Rectal smooth muscle tissue (tissue), 1 donor: ENCODE data around the gene PPP6R2.
"Not testable (repeated sequence)": the region's sequence is repeated elsewhere in the genome, so short reads cannot be mapped to it uniquely, and the experiment has no call there.

Source experiments
- H3K27ac ChIP-seq: one replicate; pipeline ENCODE4 v1.7.0; 2013; ENCODE audit warnings: low read depth, low read length, inconsistent platforms
- H3K27me3 ChIP-seq: one replicate; pipeline ENCODE4 v1.7.0; 2013; ENCODE audit warnings: low read length; ENCODE audit not compliant: control insufficient read depth, insufficient read depth
- H3K36me3 ChIP-seq: one replicate; pipeline ENCODE4 v1.7.0; 2013; ENCODE audit warnings: low read length; ENCODE audit not compliant: control insufficient read depth, insufficient read depth
- H3K4me1 ChIP-seq: one replicate; pipeline ENCODE4 v1.7.0; 2013; ENCODE audit warnings: low read length; ENCODE audit not compliant: control insufficient read depth, insufficient read depth
- H3K4me3 ChIP-seq: one replicate; pipeline ENCODE4 v1.7.0; 2013; ENCODE audit warnings: low read length
- H3K9ac ChIP-seq: one replicate; pipeline ENCODE4 v1.7.0; 2013; ENCODE audit warnings: low read length

Gene PPP6R2

GRCh38 chr22:50346470-50346869 lies 3.3 kb downstream of the PPP6R2 start:
- no peak overlapping the region for H3K9ac ChIP-seq
- no peaks in the 10 kb centered on the region for H3K36me3 ChIP-seq
- H3K4me1 ChIP-seq, result peaks cover 6% of the 10 kb centered on the region
- no peaks in the 10 kb centered on the region for H3K27me3 ChIP-seq
- H3K4me3 ChIP-seq, result no peak overlapping the region
- no peak overlapping the region for H3K27ac ChIP-seq

DNA sequence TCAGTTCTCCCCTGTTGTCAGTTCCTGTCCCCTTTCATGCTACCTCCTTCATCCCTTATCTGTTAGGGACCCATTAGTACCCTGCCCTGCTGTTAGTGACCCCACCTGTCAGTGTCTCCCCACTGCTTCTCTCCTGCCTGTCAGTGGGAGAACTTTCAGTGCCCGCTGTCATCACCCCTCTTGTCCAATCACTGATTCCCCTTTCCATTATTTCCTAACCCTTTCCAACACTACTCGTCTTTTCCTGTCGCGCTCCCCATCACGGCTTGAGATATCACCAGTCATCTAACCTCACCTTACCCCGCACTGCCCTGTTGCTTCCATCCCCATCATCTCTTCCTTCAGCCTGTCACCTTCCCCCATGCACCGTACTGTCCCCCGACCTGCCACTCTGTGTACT lies 4.0 kb downstream of the PPP6R2 start:
- Histone ChIP-seq H3K4me3 (no peak overlapping the region), H3K9ac (no peak overlapping the region)

GRCh38 chr22:50348058-50348457 lies 4.9 kb downstream of the PPP6R2 start:
- Histone ChIP-seq H3K4me1 (no peaks in the 10 kb centered on the region), H3K27ac (no peak overlapping the region), H3K27me3 (no peaks in the 10 kb centered on the region), H3K36me3 (no peaks in the 10 kb centered on the region), H3K4me3 (no peak overlapping the region), H3K9ac (no peak overlapping the region)

More for the DNA sequence above, 4.0 kb downstream of the PPP6R2 start:
- Histone ChIP-seq H3K27me3 (no peaks in the 10 kb centered on the region), H3K4me1 (peaks cover 4% of the 10 kb centered on the region), H3K27ac (no peak overlapping the region), H3K36me3 (no peaks in the 10 kb centered on the region)

DNA sequence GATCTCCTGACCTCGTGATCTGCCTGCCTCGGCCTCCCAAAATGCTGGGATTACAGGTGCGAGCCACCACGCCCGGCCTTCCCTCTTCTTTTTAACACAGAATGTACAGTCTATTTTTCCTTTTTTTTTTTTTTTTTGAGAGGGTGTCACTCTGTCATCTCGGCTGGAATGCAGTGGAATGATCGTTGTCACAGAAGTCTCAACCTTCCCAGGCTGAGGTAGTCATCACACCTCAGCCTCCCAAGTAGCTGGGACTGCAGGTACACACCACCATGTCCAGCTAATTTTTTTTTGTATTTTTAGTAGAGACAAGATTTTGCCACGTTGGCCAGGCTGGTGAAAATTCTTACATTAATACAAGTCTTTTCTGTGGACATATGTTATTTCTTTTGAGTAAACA lies 13.1 kb downstream of the PPP6R2 start:
- Histone ChIP-seq H3K4me3 (no peak overlapping the region), H3K36me3 (no peaks in the 10 kb centered on the region), H3K27me3 (no peaks in the 10 kb centered on the region), H3K27ac (no peak overlapping the region), H3K4me1 (no peaks in the 10 kb centered on the region), H3K9ac (no peak overlapping the region)

DNA sequence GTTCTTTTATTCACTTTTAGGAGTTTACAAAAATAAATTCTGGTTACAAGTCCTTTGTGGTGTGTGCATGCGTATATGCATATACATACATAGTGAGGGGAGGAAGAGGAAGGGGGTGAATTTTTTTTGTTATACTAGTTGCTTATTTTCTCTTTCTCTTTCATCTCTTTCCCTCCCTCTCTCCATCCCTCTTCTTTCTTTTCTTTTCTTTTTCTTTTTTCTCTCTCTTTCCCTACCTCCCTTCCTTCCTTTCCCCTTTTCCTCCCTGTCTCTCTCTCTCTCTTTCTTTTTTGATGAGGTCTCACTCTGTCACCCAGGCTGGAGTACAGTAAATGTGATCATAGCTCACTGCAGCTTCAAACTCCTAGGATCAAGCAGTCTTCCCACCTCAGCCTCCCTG lies 14.1 kb downstream of the PPP6R2 start:
- H3K4me1 ChIP-seq, result no peaks in the 10 kb centered on the region
- no peaks in the 10 kb centered on the region for H3K27me3 ChIP-seq
- H3K36me3 ChIP-seq, result no peaks in the 10 kb centered on the region
- no peak overlapping the region for H3K4me3 ChIP-seq
- H3K9ac ChIP-seq, result no peak overlapping the region
- no peak overlapping the region for H3K27ac ChIP-seq

DNA sequence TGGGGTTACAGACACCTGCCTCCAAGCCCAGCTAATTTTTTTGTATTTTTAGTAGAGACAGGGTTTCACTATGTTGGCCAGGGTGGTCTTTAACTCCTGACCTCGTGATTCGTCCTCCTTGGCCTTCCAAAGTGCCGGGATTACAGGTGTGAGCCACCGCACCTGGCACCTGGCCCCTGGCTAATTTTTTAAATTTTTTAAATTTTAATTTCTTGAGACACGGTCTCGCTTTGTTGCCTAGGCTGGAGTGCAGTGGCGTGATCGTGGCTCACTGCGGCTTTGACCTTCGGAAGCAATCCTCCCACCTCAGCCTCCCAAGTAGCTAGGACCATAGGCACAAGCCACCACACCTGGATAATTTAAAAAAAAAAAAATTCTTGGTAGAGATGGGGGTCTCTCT lies 14.6 kb downstream of the PPP6R2 start:
- no peak overlapping the region for H3K4me3 ChIP-seq
- H3K4me1 ChIP-seq, result no peaks in the 10 kb centered on the region
- no peaks in the 10 kb centered on the region for H3K36me3 ChIP-seq
- H3K27me3 ChIP-seq, result no peaks in the 10 kb centered on the region
- no peak overlapping the region for H3K9ac ChIP-seq
- no peak overlapping the region for H3K27ac ChIP-seq

- Histone ChIP-seq H3K4me3 (no peak overlapping the region), H3K27me3 (no peaks in the 10 kb centered on the region), H3K4me1 (no peaks in the 10 kb centered on the region), H3K9ac (no peak overlapping the region), H3K27ac (no peak overlapping the region), H3K36me3 (no peaks in the 10 kb centered on the region)
These were observed 17.5 kb downstream of the PPP6R2 start for GRCh38 chr22:50360578-50360977.

DNA sequence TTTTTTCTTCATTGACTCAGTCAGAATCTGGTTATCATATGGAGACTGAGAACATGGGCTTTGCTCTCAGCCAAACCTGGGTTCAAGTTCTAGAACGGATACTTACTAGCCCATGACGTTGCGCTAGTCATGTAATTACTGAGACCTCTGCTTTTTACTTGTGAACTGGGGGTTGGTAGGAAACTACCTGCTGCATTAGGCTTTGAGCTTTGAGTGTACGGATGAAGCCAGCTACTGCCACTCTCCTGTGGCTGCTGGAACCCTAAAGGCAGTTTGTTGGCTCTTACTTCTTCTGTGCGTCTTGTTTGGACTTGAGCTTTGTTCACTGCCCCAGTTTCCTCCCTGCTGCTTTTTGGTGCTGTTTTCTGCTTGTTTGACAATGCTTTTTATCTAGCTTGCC lies 18.1 kb downstream of the PPP6R2 start:
- H3K27me3 ChIP-seq, result no peaks in the 10 kb centered on the region
- no peaks in the 10 kb centered on the region for H3K36me3 ChIP-seq
- no peak overlapping the region for H3K4me3 ChIP-seq
- H3K4me1 ChIP-seq, result no peaks in the 10 kb centered on the region
- no peak overlapping the region for H3K27ac ChIP-seq
- H3K9ac ChIP-seq, result no peak overlapping the region

DNA sequence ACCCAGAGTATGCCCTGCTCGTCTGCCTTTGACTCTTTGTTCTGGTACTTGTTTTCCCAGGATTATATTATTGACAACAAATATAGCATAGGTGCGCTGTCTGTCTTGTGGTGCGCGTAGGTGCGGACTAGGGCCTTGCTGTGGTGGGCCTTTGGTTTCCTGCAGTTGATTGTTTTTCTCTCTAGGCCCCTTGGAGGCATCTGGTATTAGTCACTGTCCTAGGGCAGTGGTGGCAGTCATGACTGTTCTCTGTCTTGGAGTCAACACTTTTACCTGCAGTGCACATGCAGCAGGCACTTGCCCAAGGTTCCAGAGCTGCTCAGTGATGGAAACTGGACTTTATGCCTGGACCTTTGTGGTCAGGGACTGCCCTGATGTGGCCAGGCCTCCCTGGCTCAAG lies 18.6 kb downstream of the PPP6R2 start:
- Histone ChIP-seq H3K4me1 (no peaks in the 10 kb centered on the region), H3K27ac (no peak overlapping the region), H3K36me3 (no peaks in the 10 kb centered on the region), H3K27me3 (no peaks in the 10 kb centered on the region), H3K9ac (no peak overlapping the region), H3K4me3 (no peak overlapping the region)

DNA sequence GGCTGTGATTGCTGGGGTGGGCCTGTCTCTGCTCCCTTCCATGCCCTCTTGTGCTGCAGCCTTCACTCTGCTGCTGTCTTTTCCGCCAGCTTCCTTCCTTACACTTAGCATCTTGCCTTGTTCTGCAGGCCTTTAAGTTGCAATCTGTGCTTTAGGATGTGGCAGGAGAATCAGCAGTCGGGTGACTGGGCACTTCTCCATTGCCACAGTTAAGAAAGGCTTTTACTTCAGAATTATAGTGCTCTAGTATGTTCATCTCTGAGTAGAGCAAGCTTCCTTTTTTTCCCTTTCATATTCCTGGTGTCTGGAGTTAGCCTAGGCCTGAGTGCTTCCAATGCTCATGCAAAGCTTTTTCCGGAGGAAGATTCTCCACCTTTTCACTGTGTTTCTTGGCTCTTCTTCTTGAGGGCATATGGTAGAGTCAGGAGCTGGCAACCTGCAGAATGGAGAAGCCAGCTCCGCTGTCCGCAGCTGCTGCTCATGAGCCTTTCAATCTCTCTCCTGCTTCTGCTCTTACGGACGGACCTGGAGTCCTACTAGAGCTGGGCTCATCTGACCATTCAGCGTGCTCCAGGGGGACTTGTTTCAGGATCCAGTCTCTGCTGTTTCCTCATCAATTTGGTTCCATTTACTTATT lies 20.2 kb downstream of the PPP6R2 start:
- Histone ChIP-seq H3K4me1 (no peaks in the 10 kb centered on the region), H3K4me3 (no peak overlapping the region), H3K9ac (no peak overlapping the region), H3K36me3 (no peaks in the 10 kb centered on the region), H3K27me3 (no peaks in the 10 kb centered on the region), H3K27ac (no peak overlapping the region)

- not testable (repeated sequence) for H3K27me3 ChIP-seq, H3K4me3 ChIP-seq, H3K4me1 ChIP-seq, H3K36me3 ChIP-seq, H3K9ac ChIP-seq, H3K27ac ChIP-seq
These were observed 20.7 kb downstream of the PPP6R2 start for GRCh38 chr22:50363803-50364194.

DNA sequence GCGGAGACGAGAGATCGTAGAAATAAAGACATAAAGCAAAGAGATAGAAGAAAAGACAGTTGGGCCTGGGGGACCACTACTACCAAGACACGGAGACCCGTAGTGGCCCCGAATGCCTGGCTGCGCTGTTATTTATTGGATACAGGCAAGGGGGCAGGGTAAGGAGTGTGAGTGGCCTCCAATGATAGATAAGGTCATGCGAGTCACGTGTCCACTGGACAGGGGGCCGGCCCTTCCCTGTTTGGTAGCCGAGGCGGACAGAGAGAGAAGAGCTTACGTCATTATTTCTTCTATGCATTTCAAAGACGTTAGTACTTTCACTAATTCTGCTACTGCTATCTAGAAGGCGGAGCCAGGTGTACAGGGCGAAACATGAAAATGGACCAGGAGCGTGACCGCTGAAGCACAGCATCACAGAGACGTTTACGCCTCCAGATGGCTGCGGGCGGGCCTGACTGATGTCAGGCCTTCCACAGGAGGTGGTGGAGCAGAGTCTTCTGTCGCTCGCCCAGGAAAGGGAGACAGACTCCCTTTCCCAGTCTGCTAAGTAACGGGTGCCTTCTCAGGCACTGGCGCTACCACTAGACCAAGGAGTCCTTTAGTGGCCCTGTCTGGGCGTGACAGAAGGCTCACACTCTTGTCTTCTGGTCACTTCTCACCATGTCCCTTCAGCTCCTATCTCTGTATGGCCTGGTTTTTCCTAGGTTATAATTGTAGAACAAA lies 24.8 kb downstream of the PPP6R2 start:
- Histone ChIP-seq H3K27ac (no peak overlapping the region), H3K27me3 (no peaks in the 10 kb centered on the region)

GRCh38 chr22:50371101-50371648 lies 28.0 kb downstream of the PPP6R2 start:
- H3K4me3 ChIP-seq, result no peak overlapping the region
- peaks cover 3% of the 10 kb centered on the region for H3K36me3 ChIP-seq
- H3K9ac ChIP-seq, result no peak overlapping the region
- H3K27me3 ChIP-seq, result no peaks in the 10 kb centered on the region
- H3K27ac ChIP-seq, result no peak overlapping the region
- H3K4me1 ChIP-seq, result no peaks in the 10 kb centered on the region

More for the DNA sequence above, 24.8 kb downstream of the PPP6R2 start:
- H3K9ac ChIP-seq, result no peak overlapping the region
- H3K36me3 ChIP-seq, result no peaks in the 10 kb centered on the region
- no peaks in the 10 kb centered on the region for H3K4me1 ChIP-seq
- no peak overlapping the region for H3K4me3 ChIP-seq
